Neuronal stem cell (in vitro differentiated cells): Measurements from ENCODE around the gene RELA.

Source experiments
- DNase-seq: peaks from one replicate; pipeline ENCODE4 v3.0.0-alpha.2; 2013; ENCODE audit warnings: low spot score
- H2AFZ ChIP-seq: one replicate; pipeline ENCODE4 v1.6.1; 2013; ENCODE audit warnings: mild to moderate bottlenecking, low read length, inconsistent platforms
- H2AK5ac ChIP-seq: 2 replicates; pipeline ENCODE4 v1.6.1; 2013; ENCODE audit warnings: low read depth, mild to moderate bottlenecking, inconsistent platforms, low read length, moderate library complexity, mixed read lengths
- H2BK120ac ChIP-seq: 2 replicates; pipeline ENCODE4 v1.6.1; 2013; ENCODE audit warnings: low read depth, mild to moderate bottlenecking, inconsistent platforms, low read length, moderate library complexity, mixed read lengths
- H2BK12ac ChIP-seq: one replicate; pipeline ENCODE4 v1.6.1; 2013; ENCODE audit warnings: low read length, inconsistent platforms
- H2BK15ac ChIP-seq: 2 replicates; pipeline ENCODE4 v1.6.1; 2013; ENCODE audit warnings: mild to moderate bottlenecking, low read length, inconsistent platforms, mixed read lengths
- H2BK5ac ChIP-seq: one replicate; pipeline ENCODE4 v1.6.1; 2013; ENCODE audit warnings: inconsistent platforms, mild to moderate bottlenecking, low read length, moderate library complexity
- H3K14ac ChIP-seq: one replicate; pipeline ENCODE4 v1.6.1; 2013; ENCODE audit warnings: low read length, inconsistent platforms
- H3K18ac ChIP-seq: 2 replicates; pipeline ENCODE4 v1.6.1; 2013; ENCODE audit warnings: low read length, inconsistent platforms
- H3K23ac ChIP-seq: 2 replicates; pipeline ENCODE4 v1.6.1; 2013; ENCODE audit warnings: low read depth, mild to moderate bottlenecking, mixed read lengths, low read length, inconsistent platforms; ENCODE audit not compliant: poor library complexity
- H3K27ac ChIP-seq: replicated peaks from 3 replicates; pipeline ENCODE4 v1.5.1; 2013; ENCODE audit warnings: low read length, inconsistent platforms
- H3K27me3 ChIP-seq, 3 experiments: 2 replicates each; pipeline ENCODE4 v1.6.1; 2013; ENCODE audit warnings: low read length in 3 of 3, mild to moderate bottlenecking in 2 of 3, inconsistent platforms in 1 of 3, low read depth in 1 of 3, mixed read lengths in 1 of 3, moderate library complexity in 1 of 3; ENCODE audit not compliant: control insufficient read depth in 3 of 3, insufficient read depth in 3 of 3
- H3K36me3 ChIP-seq, 2 donors: replicated peaks in 1 of 2; 2 replicates each; pipeline ENCODE4 v1.6.1; 2013; ENCODE audit warnings: low read length in 2 of 2; ENCODE audit not compliant: control insufficient read depth in 2 of 2, insufficient read depth in 2 of 2
- H3K4ac ChIP-seq: 2 replicates; pipeline ENCODE4 v1.6.1; 2013; ENCODE audit warnings: inconsistent platforms, mild to moderate bottlenecking, low read length, moderate library complexity
- H3K4me1 ChIP-seq, 2 donors: 1 replicate in 1 of 2; 2 replicates in 1 of 2; pipeline ENCODE4 v1.6.1; 2013; ENCODE audit warnings: low read length in 2 of 2, low read depth in 1 of 2; ENCODE audit not compliant: control insufficient read depth in 2 of 2, insufficient read depth in 1 of 2
- H3K4me2 ChIP-seq: one replicate; pipeline ENCODE4 v1.6.1; 2013; ENCODE audit warnings: mild to moderate bottlenecking, low read length, inconsistent platforms; ENCODE audit not compliant: insufficient read depth, poor library complexity, severe bottlenecking
- H3K4me3 ChIP-seq, 2 donors: 2 replicates each; pipeline ENCODE4 v1.5.1; 2013; ENCODE audit warnings: low read length in 2 of 2, mild to moderate bottlenecking in 2 of 2, inconsistent platforms in 1 of 2, moderate library complexity in 1 of 2
- H3K79me1 ChIP-seq: one replicate; pipeline ENCODE4 v1.6.1; 2013; ENCODE audit warnings: low read depth, mild to moderate bottlenecking, inconsistent platforms, low read length, moderate library complexity
- H3K9ac ChIP-seq: one replicate; pipeline ENCODE4 v1.6.1; 2013; ENCODE audit warnings: mild to moderate bottlenecking, low read depth, low read length, inconsistent platforms; ENCODE audit not compliant: poor library complexity
- H3K9me3 ChIP-seq, 2 donors: replicated peaks in 1 of 2; 2 replicates each; pipeline versions ENCODE3 to v1.6.1; 2013; ENCODE audit warnings: low read length in 2 of 2, mild to moderate bottlenecking in 2 of 2, inconsistent platforms in 1 of 2, low read depth in 1 of 2, mixed read lengths in 1 of 2, moderate library complexity in 1 of 2; ENCODE audit not compliant: control insufficient read depth in 2 of 2, insufficient read depth in 1 of 2
- H4K8ac ChIP-seq: one replicate; pipeline ENCODE4 v1.6.1; 2013; ENCODE audit warnings: low read depth, mild to moderate bottlenecking, inconsistent platforms, low read length, moderate library complexity
- H4K91ac ChIP-seq: one replicate; pipeline ENCODE4 v1.6.1; 2013; ENCODE audit warnings: low read length, low read depth, mild to moderate bottlenecking, inconsistent platforms; ENCODE audit not compliant: poor library complexity
- WGBS, 2 donors: extraction: QIAGEN DNeasy Blood & Tissue Kit; methylation state at CpG; one replicate each; pipeline ENCODE4 v1.1.7; 2013; ENCODE audit warnings: missing lambda C conversion rate in 2 of 2, mixed read lengths in 1 of 2; ENCODE audit not compliant: insufficient read length in 2 of 2, insufficient replicate concordance in 1 of 2; ENCODE audit errors: extremely low coverage in 2 of 2; 5-methylcytosine and 5-hydroxymethylcytosine counted together

Gene RELA

GRCh38 chr11:65611758-65612603, 50.7 kb downstream of the RELA start:
- H3K18ac ChIP-seq: peak overlapping the region; percentile 37
- H3K4ac ChIP-seq: no peak overlapping the region
- no peak overlapping the region for H4K91ac ChIP-seq
- peak overlapping the region; percentile 98 for H2AK5ac ChIP-seq
- H2BK12ac ChIP-seq: no peak overlapping the region
- H3K23ac ChIP-seq: peak overlapping the region; percentile 18
- peaks cover 19% of the 10 kb centered on the region for H3K79me1 ChIP-seq
- peaks cover 26 to 31% of the 10 kb centered on the region in 2 donors for H3K4me1 ChIP-seq
- peak overlapping the region; percentile 31 for H3K4me2 ChIP-seq
- no peak overlapping the region for H3K14ac ChIP-seq
- no peak for DNase-seq
- no peak overlapping the region for H2BK15ac ChIP-seq
- no peaks in the 10 kb centered on the region for H3K9me3 ChIP-seq
- peaks cover 18 to 63% of the 10 kb centered on the region in 2 donors for H3K36me3 ChIP-seq
- no peaks in the 10 kb centered on the region for H3K27me3 ChIP-seq
- H2AFZ ChIP-seq: no peak overlapping the region
- H3K9ac ChIP-seq: peak overlapping the region; percentile 50
- H3K27ac ChIP-seq: no peak overlapping the region
- no peak overlapping the region for H4K8ac ChIP-seq
- no peak overlapping the region for H2BK120ac ChIP-seq
- H3K4me3 ChIP-seq: peak overlapping the region in 1 of 2 donors; percentile 98
- no peak overlapping the region for H2BK5ac ChIP-seq
- WGBS, 2 donors: no CpG with 5 or more reads among the region's 12 CpGs

DNA sequence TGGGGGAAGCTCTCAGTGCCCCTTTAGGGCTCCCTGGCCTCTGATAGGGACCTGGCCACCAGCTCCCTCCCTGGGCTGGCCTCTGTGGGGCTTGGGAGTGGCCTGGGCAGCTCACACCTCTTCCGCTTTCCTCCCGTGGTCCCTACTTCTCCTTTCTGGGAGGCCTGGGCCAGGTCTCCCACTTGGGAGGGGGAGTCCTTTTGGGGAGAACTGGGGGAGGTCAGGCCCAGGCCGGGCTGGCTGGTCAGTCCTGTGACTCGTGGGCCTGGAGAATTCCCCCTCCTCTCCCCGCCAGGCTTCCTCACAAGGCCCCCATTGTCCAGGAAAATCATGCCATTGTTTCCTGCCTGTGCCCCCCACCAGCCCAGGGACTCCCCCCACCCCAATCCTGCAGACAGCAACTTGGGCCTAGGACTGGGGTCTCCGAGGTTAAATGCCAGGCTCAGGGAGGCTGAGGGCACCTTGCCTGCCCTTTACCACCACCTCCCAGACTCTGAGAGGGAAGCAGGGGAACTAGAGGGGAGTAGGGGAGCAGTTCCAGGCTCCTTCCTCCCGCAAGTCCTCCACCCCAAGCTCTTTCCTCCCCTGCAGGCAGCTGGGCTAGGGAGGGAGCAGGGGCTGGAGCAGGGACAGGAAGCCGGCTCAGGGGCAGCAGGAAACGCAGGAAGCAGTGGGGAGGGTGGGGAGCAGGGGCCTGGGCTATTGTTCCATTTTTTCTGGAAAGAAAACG, 51.5 kb downstream of the RELA start:
- no peak overlapping the region for H2BK5ac ChIP-seq
- H3K27me3 ChIP-seq: no peaks in the 10 kb centered on the region
- H3K4ac ChIP-seq: peak overlapping the region; percentile 71
- H3K18ac ChIP-seq: peak overlapping the region; percentile 73
- H3K9ac ChIP-seq: peak overlapping the region; percentile 68
- no peak overlapping the region for H3K23ac ChIP-seq
- H3K79me1 ChIP-seq: peaks cover 13% of the 10 kb centered on the region
- H3K36me3 ChIP-seq: peaks cover 18 to 65% of the 10 kb centered on the region in 2 donors
- H4K8ac ChIP-seq: no peak overlapping the region
- no peak overlapping the region for H2AK5ac ChIP-seq
- H3K14ac ChIP-seq: no peak overlapping the region
- no peak overlapping the region for H2BK15ac ChIP-seq
- H2BK12ac ChIP-seq: peak overlapping the region; percentile 52
- no peak overlapping the region for H3K27ac ChIP-seq
- H2BK120ac ChIP-seq: no peak overlapping the region
- no peak overlapping the region for H3K4me2 ChIP-seq
- no peak overlapping the region for H4K91ac ChIP-seq
- H2AFZ ChIP-seq: no peak overlapping the region
- H3K4me1 ChIP-seq: peaks cover 23 to 25% of the 10 kb centered on the region in 2 donors
- WGBS, 2 donors: no CpG with 5 or more reads among the region's 10 CpGs
- H3K9me3 ChIP-seq: no peaks in the 10 kb centered on the region
- peak overlapping the region in 1 of 2 donors; percentile 98 for H3K4me3 ChIP-seq
- DNase-seq: no peak

DNA sequence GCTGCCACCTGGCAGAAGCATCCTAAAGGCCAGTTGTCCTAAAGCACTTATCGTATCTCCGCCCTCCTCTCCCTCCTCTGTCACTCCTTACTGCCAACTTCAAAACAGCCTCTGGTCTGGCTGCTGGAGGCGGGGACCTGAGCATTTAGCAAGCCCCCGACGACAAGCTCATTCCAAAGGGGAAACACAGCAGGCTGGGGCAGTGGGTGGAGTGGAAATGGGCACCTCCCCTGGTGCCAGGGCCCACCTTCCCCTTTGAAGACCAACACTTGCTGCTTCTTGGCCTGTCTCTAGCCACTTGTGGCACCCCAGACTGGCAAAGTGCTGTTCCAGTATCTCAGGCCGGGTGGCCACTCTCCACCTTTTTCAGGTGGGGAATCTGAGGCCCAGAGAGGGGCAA, 52.3 kb downstream of the RELA start:
- no peak overlapping the region for H3K4ac ChIP-seq

GRCh38 chr11:65609665-65610064, 53.1 kb downstream of the RELA start:
- WGBS, 2 donors: no CpG with 5 or more reads among the region's 5 CpGs
- no peak overlapping the region for H2BK15ac ChIP-seq
- H3K4me1 ChIP-seq: peaks cover 22 to 25% of the 10 kb centered on the region in 2 donors
- H2BK5ac ChIP-seq: no peak overlapping the region
- no peak overlapping the region for H3K4me2 ChIP-seq
- peaks cover 13% of the 10 kb centered on the region for H3K79me1 ChIP-seq
- no peak overlapping the region for H3K9ac ChIP-seq
- H3K27me3 ChIP-seq: no peaks in the 10 kb centered on the region
- H3K14ac ChIP-seq: no peak overlapping the region
- H2BK120ac ChIP-seq: no peak overlapping the region
- no peak overlapping the region for H3K27ac ChIP-seq
- no peak overlapping the region for H2AK5ac ChIP-seq
- no peak for DNase-seq
- H4K8ac ChIP-seq: no peak overlapping the region
- H3K4me3 ChIP-seq: no peak overlapping the region
- no peak overlapping the region for H3K4ac ChIP-seq
- peaks cover 31 to 80% of the 10 kb centered on the region in 2 donors for H3K36me3 ChIP-seq
- no peaks in the 10 kb centered on the region for H3K9me3 ChIP-seq
- peak overlapping the region; percentile 81 for H3K23ac ChIP-seq
- H2AFZ ChIP-seq: no peak overlapping the region
- peak overlapping the region; percentile 8 for H3K18ac ChIP-seq
- H4K91ac ChIP-seq: no peak overlapping the region
- H2BK12ac ChIP-seq: no peak overlapping the region

More for the DNA sequence above, 52.3 kb downstream of the RELA start:
- no peak overlapping the region for H2BK120ac ChIP-seq
- H2BK5ac ChIP-seq: no peak overlapping the region
- no peak overlapping the region for H3K4me2 ChIP-seq
- no peak for DNase-seq
- no peak overlapping the region for H2AK5ac ChIP-seq
- no peak overlapping the region for H3K4me3 ChIP-seq
- H3K4me1 ChIP-seq: peaks cover 22 to 25% of the 10 kb centered on the region in 2 donors
- no peaks in the 10 kb centered on the region for H3K27me3 ChIP-seq
- H3K9ac ChIP-seq: peak overlapping the region; percentile 57
- no peak overlapping the region for H2AFZ ChIP-seq
- no peak overlapping the region for H3K27ac ChIP-seq
- no peak overlapping the region for H3K18ac ChIP-seq
- no peak overlapping the region for H4K8ac ChIP-seq
- WGBS, 2 donors: no CpG with 5 or more reads among the region's 6 CpGs
- H3K36me3 ChIP-seq: peaks cover 24 to 73% of the 10 kb centered on the region in 2 donors
- no peak overlapping the region for H3K23ac ChIP-seq
- peaks cover 13% of the 10 kb centered on the region for H3K79me1 ChIP-seq
- no peak overlapping the region for H2BK15ac ChIP-seq
- no peak overlapping the region for H2BK12ac ChIP-seq
- H3K9me3 ChIP-seq: no peaks in the 10 kb centered on the region
- no peak overlapping the region for H3K14ac ChIP-seq
- no peak overlapping the region for H4K91ac ChIP-seq
